Neural cell (in vitro differentiated cells): Measurements from ENCODE around the gene PCDH18. TPM values are rescaled to one million over a fixed set of nuclear protein-coding genes. Genes with fewer than 3 reads are reported as not detected.

Source experiments
- H2AFZ ChIP-seq: fragments of 200-600, 300-800 bp; sonication (generic), shearing (Covaris generic); 2 replicates; pipeline ENCODE4 v1.6.0; 2014; ENCODE audit warnings: low read depth, mild to moderate bottlenecking, antibody characterized with exemption, low read length, moderate library complexity
- H3F3A ChIP-seq: fragments of 200-600 bp; shearing (Covaris generic); 2 replicates; pipeline ENCODE4 v1.6.1; 2016; ENCODE audit warnings: mild to moderate bottlenecking, moderate library complexity, mixed read lengths, antibody characterized with exemption, low read length; ENCODE audit not compliant: insufficient read depth, poor library complexity, severe bottlenecking
- H3K27ac ChIP-seq: fragments of 200-600, 300-800 bp; sonication (generic), shearing (Covaris generic); 2 replicates; pipeline ENCODE4 v1.5.1; 2014; ENCODE audit warnings: mild to moderate bottlenecking, low read length, moderate library complexity
- H3K27me3 ChIP-seq: fragments of 300-800, 200-600 bp; sonication (generic), shearing (Covaris generic); 2 replicates; pipeline ENCODE4 v1.6.0; 2014; ENCODE audit warnings: mild to moderate bottlenecking, low read depth, low read length, moderate library complexity; ENCODE audit not compliant: insufficient read depth
- H3K36me3 ChIP-seq: fragments of 300-800, 200-600 bp; sonication (generic), shearing (Covaris generic); 2 replicates; pipeline ENCODE4 v1.5.1; 2014; ENCODE audit warnings: mild to moderate bottlenecking, antibody characterized with exemption, low read length, moderate library complexity; ENCODE audit not compliant: insufficient read depth
- H3K4me2 ChIP-seq: fragments of 300-800, 200-600 bp; sonication (generic), shearing (Covaris generic); 2 replicates; pipeline ENCODE4 v1.6.0; 2014; ENCODE audit warnings: mild to moderate bottlenecking, low read length
- H3K4me3 ChIP-seq: fragments of 300-800, 200-600 bp; sonication (generic), shearing (Covaris generic); 2 replicates; pipeline ENCODE4 v1.5.1; 2014; ENCODE audit warnings: mild to moderate bottlenecking, low read length, moderate library complexity
- H3K79me2 ChIP-seq: fragments of 200-600 bp; shearing (Covaris generic); replicated peaks from 2 replicates; pipeline ENCODE4 v1.6.0; 2014; ENCODE audit warnings: mild to moderate bottlenecking, low read length, moderate library complexity; ENCODE audit not compliant: insufficient read depth
- H3K9ac ChIP-seq: fragments of 300-800, 200-600 bp; sonication (generic), shearing (Covaris generic); 2 replicates; pipeline ENCODE4 v1.6.1; 2016; ENCODE audit warnings: mild to moderate bottlenecking, low read length, mixed read lengths
- H3K9me2 ChIP-seq: fragments of 200-600 bp; shearing (Covaris generic); 2 replicates; pipeline ENCODE4 v1.6.1; 2016; ENCODE audit warnings: mild to moderate bottlenecking, low read length, mixed read lengths; ENCODE audit not compliant: insufficient read depth
- H3K9me3 ChIP-seq: fragments of 200-600, 300-800 bp; sonication (generic), shearing (Covaris generic); 2 replicates; pipeline ENCODE4 v1.6.1; 2016; ENCODE audit warnings: mild to moderate bottlenecking, mixed run types, low read length, moderate library complexity, mixed read lengths
- H4K20me1 ChIP-seq: fragments of 200-600 bp; shearing (Covaris generic); 2 replicates; pipeline ENCODE4 v1.6.1; 2016; ENCODE audit warnings: mild to moderate bottlenecking, mixed run types; ENCODE audit not compliant: insufficient read depth
- CTCF ChIP-seq: fragments of 450-650 bp; IDR thresholded peaks from 2 replicates; pipeline ENCODE4 v1.5.1; 2014; ENCODE audit warnings: antibody characterized with exemption, mild to moderate bottlenecking, moderate library complexity; ENCODE audit not compliant: poor library complexity, severe bottlenecking
- EP300 ChIP-seq: fragments of 450-650 bp; conservative IDR thresholded peaks from 2 replicates; pipeline ENCODE4 v1.6.1; 2014; ENCODE audit warnings: antibody characterized with exemption, mild to moderate bottlenecking, moderate library complexity; ENCODE audit not compliant: poor library complexity, severe bottlenecking
- EZH2 ChIP-seq: fragments of 200-600, 300-800 bp; shearing (Covaris generic), sonication (generic); IDR thresholded peaks from 2 replicates; pipeline ENCODE4 v1.6.1; 2014; ENCODE audit warnings: antibody characterized with exemption, low read length, borderline replicate concordance, mild to moderate bottlenecking; ENCODE audit not compliant: insufficient read depth, poor library complexity, severe bottlenecking
- MXI1 ChIP-seq: fragments of 450-650 bp; conservative IDR thresholded peaks from 2 replicates; pipeline ENCODE4 v1.6.1; 2014; ENCODE audit warnings: antibody characterized with exemption, mild to moderate bottlenecking; ENCODE audit not compliant: poor library complexity, severe bottlenecking
- POLR2AphosphoS5 ChIP-seq: IDR thresholded peaks from 2 replicates; pipeline ENCODE4 v1.6.1; 2012
- RAD21 ChIP-seq: fragments of 450-650 bp; conservative IDR thresholded peaks from 2 replicates; pipeline ENCODE4 v1.6.1; 2014; ENCODE audit warnings: antibody characterized with exemption, mild to moderate bottlenecking, moderate library complexity
- REST ChIP-seq: IDR thresholded peaks from 2 replicates; pipeline ENCODE4 v1.6.1; 2012; ENCODE audit warnings: borderline replicate concordance
- SMC3 ChIP-seq: fragments of 450-650 bp; conservative IDR thresholded peaks from 2 replicates; pipeline ENCODE4 v1.6.1; 2014; ENCODE audit warnings: antibody characterized with exemption, mild to moderate bottlenecking, moderate library complexity; ENCODE audit not compliant: poor library complexity
- TAF1 ChIP-seq: IDR thresholded peaks from 2 replicates; pipeline ENCODE4 v1.6.1; 2012; ENCODE audit warnings: low read depth
- polyA plus RNA-seq: library from polyadenylated mRNA; depleted of rRNA; stranded (reverse); fragments of >200 nt; gene quantifications from 2 replicates; pipeline ENCODE4 v1.2.3, GENCODE V29; 2014

Gene PCDH18
- polyA plus RNA-seq, 1 donor from 2014 or later: 0.09 TPM

GRCh38 chr4:137559801-137560200 is 27.5 kb upstream of the PCDH18 start:
- H2AFZ ChIP-seq: no peak overlapping the region

GRCh38 chr4:137558951-137559350 is 26.7 kb upstream of the PCDH18 start:
- Histone ChIP-seq H3K27me3 (no peaks in the 10 kb centered on the region), H3K79me2 (no peaks in the 10 kb centered on the region), H3K9me2 (no peaks in the 10 kb centered on the region), H3K36me3 (no peaks in the 10 kb centered on the region), H3K4me3 (no peak overlapping the region), H3K4me2 (no peak overlapping the region), H4K20me1 (no peaks in the 10 kb centered on the region), H3K27ac (no peak overlapping the region), H3F3A (no peaks in the 10 kb centered on the region), H3K9me3 (no peaks in the 10 kb centered on the region), H3K9ac (no peak overlapping the region), H2AFZ (no peak overlapping the region)
- TF ChIP-seq POLR2AphosphoS5: no peak
- no peak for TF ChIP-seq SMC3
- TF ChIP-seq EZH2: no peak
- no peak for TF ChIP-seq MXI1
- TF ChIP-seq REST: no peak
- TF ChIP-seq RAD21: no peak
- TF ChIP-seq TAF1: no peak

More at GRCh38 chr4:137559801-137560200, 27.5 kb upstream of the PCDH18 start:
- no peak for TF ChIP-seq SMC3
- no peak for TF ChIP-seq POLR2AphosphoS5
- no peak for TF ChIP-seq RAD21
- TF ChIP-seq EZH2: no peak
- no peak for TF ChIP-seq TAF1
- TF ChIP-seq MXI1: no peak
- no peaks in the 10 kb centered on the region for H3K9me2 ChIP-seq
- H3F3A ChIP-seq: no peaks in the 10 kb centered on the region
- no peaks in the 10 kb centered on the region for H3K9me3 ChIP-seq
- H3K4me2 ChIP-seq: no peak overlapping the region
- H4K20me1 ChIP-seq: no peaks in the 10 kb centered on the region
- H3K9ac ChIP-seq: no peak overlapping the region
- no peaks in the 10 kb centered on the region for H3K27me3 ChIP-seq
- no peak overlapping the region for H3K27ac ChIP-seq
- H3K36me3 ChIP-seq: no peaks in the 10 kb centered on the region
- H3K79me2 ChIP-seq: no peaks in the 10 kb centered on the region
- no peak overlapping the region for H3K4me3 ChIP-seq

GRCh38 chr4:137545461-137545861 is 13.2 kb upstream of the PCDH18 start:
- Histone ChIP-seq H2AFZ (no peak overlapping the region), H3K27ac (no peak overlapping the region), H3K9me3 (no peaks in the 10 kb centered on the region), H3F3A (no peaks in the 10 kb centered on the region), H3K36me3 (no peaks in the 10 kb centered on the region), H3K79me2 (no peaks in the 10 kb centered on the region), H3K4me2 (no peak overlapping the region), H4K20me1 (no peaks in the 10 kb centered on the region), H3K27me3 (no peaks in the 10 kb centered on the region), H3K9ac (no peak overlapping the region), H3K9me2 (no peaks in the 10 kb centered on the region), H3K4me3 (no peak overlapping the region)
- TF ChIP-seq SMC3 (no peak), EZH2 (no peak), REST (no peak), POLR2AphosphoS5 (no peak), RAD21 (no peak), MXI1 (no peak), CTCF (no peak), TAF1 (no peak), EP300 (no peak)
